NCI-H82 treated with DMSO at 0.1 percent for 48 hours (cell line): ENCODE results near the gene IL18RAP.

Source experiments
- DNase-seq: peaks from one replicate; lab custom pipeline; 2025; ENCODE audit not compliant: unreplicated experiment; lab: John Stamatoyannopoulos, UW

Gene IL18RAP

GRCh38 chr2:102492006-102492405 is 69.0 kb downstream of the IL18RAP start:
- no peak for DNase-seq

GRCh38 chr2:102494570-102494969 is 71.6 kb downstream of the IL18RAP start:
- DNase-seq: no peak

GRCh38 chr2:102498414-102498813 is 75.5 kb downstream of the IL18RAP start:
- DNase-seq: no peak

GRCh38 chr2:102499558-102499957 is 76.6 kb downstream of the IL18RAP start:
- no peak for DNase-seq
